ENCODE results near the gene RAPGEF4. TPM values are rescaled to one million over a fixed set of nuclear protein-coding genes. Genes with fewer than 3 reads are reported as not detected.

Gene RAPGEF4
- total and polyA plus RNA-seq, 2 of the 8 experiments (the other 6 are each of a cell fraction or from before 2014, with no cell fraction given), result 1.2 to 2.6 TPM

GRCh38 chr2:173053043-173053699 lies 317.5 kb downstream of the RAPGEF4 start:
- Histone ChIP-seq H3K23me2 (ENCODE audit: low read depth, low read length) (no peaks in the 10 kb centered on the region), H3K56ac (replicated peaks; ENCODE audit: insufficient read length, low read depth, low read length) (no peak overlapping the region), H2AFZ (ENCODE audit: low read length) (no peak overlapping the region), H3K23ac (ENCODE audit: insufficient read length) (no peak overlapping the region), H3K27ac (ENCODE audit: low read depth, low read length) (no peak overlapping the region), H2BK15ac (ENCODE audit: low read length) (no peak overlapping the region), H3K18ac (ENCODE audit: extremely low read depth, low read length) (no peak overlapping the region), H3K9ac (replicated peaks in 1 of 4; ENCODE audit: extremely low read depth in 1 of 4, low read depth in 3 of 4, low read length in 3 of 4) (no peak overlapping the region), H3K27me3 (replicated peaks in 1 of 4; ENCODE audit: control insufficient read depth in 3 of 4, extremely low read depth in 1 of 4, insufficient read depth in 3 of 4, low read length in 3 of 4) (no peaks in the 10 kb centered on the region), H3K36me3 (ENCODE audit: control insufficient read depth in 2 of 4, insufficient read depth in 4 of 4, low read length in 3 of 4) (no peaks in the 10 kb centered on the region), H2BK120ac (replicated peaks; ENCODE audit: low read depth, low read length) (no peak overlapping the region), H3K4me2 (ENCODE audit: insufficient read depth in 1 of 2, low read depth in 2 of 2, low read length in 2 of 2) (no peak overlapping the region), H4K8ac (ENCODE audit: extremely low read depth, insufficient read depth, low read length) (no peak overlapping the region), H3K79me1 (ENCODE audit: low read depth, low read length) (no peaks in the 10 kb centered on the region), H3K14ac (ENCODE audit: insufficient read length) (no peak overlapping the region), H4K20me1 (replicated peaks in 1 of 2; ENCODE audit: control insufficient read depth in 1 of 2, insufficient read depth in 2 of 2, low read length in 2 of 2) (no peaks in the 10 kb centered on the region), H2BK12ac (ENCODE audit: low read depth, low read length) (no peak overlapping the region), H3K4ac (replicated peaks; ENCODE audit: insufficient read length, low read depth, low read length) (no peak overlapping the region), H3K4me3 (ENCODE audit: extremely low read depth in 1 of 4, insufficient read depth in 2 of 4, low read depth in 3 of 4, low read length in 4 of 4) (no peak overlapping the region), H2BK20ac (ENCODE audit: low read length) (no peak overlapping the region), H4K5ac (ENCODE audit: insufficient read length, low read depth, low read length) (no peak overlapping the region), H2AK5ac (ENCODE audit: low read depth, low read length) (no peak overlapping the region), H3K9me3 (ENCODE audit: insufficient read depth in 2 of 2, low read depth in 1 of 2, low read length in 1 of 2) (no peaks in the 10 kb centered on the region; a peak in 1 of 4 replicates), H2BK5ac (ENCODE audit: low read depth, low read length) (no peak overlapping the region), H4K91ac (replicated peaks; ENCODE audit: insufficient read length, low read length) (no peak overlapping the region), H3K4me1 (replicated peaks in 1 of 4; ENCODE audit: control insufficient read depth in 3 of 4, insufficient read depth in 4 of 4, low read length in 3 of 4) (no peaks in the 10 kb centered on the region), H3K79me2 (ENCODE audit: control insufficient read depth in 1 of 2, insufficient read depth in 2 of 2, low read length in 2 of 2) (no peaks in the 10 kb centered on the region)
- ChIA-PET POLR2A (ENCODE audit: partially characterized antibody) (interaction anchor here (1.0 kb wide), 1 partner anchor 8 kb away, joined by 3 read pairs; no protein-coding TSS in a partner anchor), CTCF (ENCODE audit: partially characterized antibody) (interaction anchor here (1.1 kb wide), 1 partner anchor 12 kb away, joined by 5 read pairs; no protein-coding TSS in a partner anchor)
- no peak for FAIRE-seq
- WGBS, 2 experiments (ENCODE audit: extremely low coverage in 1 of 2, insufficient coverage in 1 of 2, insufficient read length in 1 of 2, insufficient replicate concordance in 2 of 2, low coverage in 1 of 2, low lambda C conversion rate in 2 of 2, missing lambda C conversion rate in 1 of 2), result 84% methylated on average over 3 of the region's 3 CpGs; no CpG with 5 or more reads in 1 of the 2 experiments
- DNase-seq (ENCODE audit: low read depth in 1 of 2, low spot score in 2 of 2), result no peak
- TF ChIP-seq, protein P1, sequence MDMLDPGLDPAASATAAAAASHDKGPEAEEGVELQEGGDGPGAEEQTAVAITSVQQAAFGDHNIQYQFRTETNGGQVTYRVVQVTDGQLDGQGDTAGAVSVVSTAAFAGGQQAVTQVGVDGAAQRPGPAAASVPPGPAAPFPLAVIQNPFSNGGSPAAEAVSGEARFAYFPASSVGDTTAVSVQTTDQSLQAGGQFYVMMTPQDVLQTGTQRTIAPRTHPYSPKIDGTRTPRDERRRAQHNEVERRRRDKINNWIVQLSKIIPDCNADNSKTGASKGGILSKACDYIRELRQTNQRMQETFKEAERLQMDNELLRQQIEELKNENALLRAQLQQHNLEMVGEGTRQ (IDR thresholded peaks at IDR 0.05; ENCODE audit: low read length), result no peak
- no peak for TF ChIP-seq POLR2AphosphoS5 (IDR thresholded peaks at IDR 0.05; ENCODE audit: low read depth, low read length)
- no peak for TF ChIP-seq SIX5 (IDR thresholded peaks at IDR 0.05; ENCODE audit: low read depth, low read length)
- TF ChIP-seq SP4 (IDR thresholded peaks at IDR 0.05; ENCODE audit: low read length), result no peak
- TF ChIP-seq NANOG (IDR thresholded peaks at IDR 0.05; ENCODE audit: insufficient read depth, low read depth, low read length, poor library complexity, severe bottlenecking), result no peak
- no peak for TF ChIP-seq RBBP5 (IDR thresholded peaks at IDR 0.05; ENCODE audit: borderline replicate concordance, low read depth, low read length)
- TF ChIP-seq EGR1 (IDR thresholded peaks at IDR 0.05; ENCODE audit: borderline replicate concordance, low read depth, low read length), result no peak
- TF ChIP-seq, protein P2, sequence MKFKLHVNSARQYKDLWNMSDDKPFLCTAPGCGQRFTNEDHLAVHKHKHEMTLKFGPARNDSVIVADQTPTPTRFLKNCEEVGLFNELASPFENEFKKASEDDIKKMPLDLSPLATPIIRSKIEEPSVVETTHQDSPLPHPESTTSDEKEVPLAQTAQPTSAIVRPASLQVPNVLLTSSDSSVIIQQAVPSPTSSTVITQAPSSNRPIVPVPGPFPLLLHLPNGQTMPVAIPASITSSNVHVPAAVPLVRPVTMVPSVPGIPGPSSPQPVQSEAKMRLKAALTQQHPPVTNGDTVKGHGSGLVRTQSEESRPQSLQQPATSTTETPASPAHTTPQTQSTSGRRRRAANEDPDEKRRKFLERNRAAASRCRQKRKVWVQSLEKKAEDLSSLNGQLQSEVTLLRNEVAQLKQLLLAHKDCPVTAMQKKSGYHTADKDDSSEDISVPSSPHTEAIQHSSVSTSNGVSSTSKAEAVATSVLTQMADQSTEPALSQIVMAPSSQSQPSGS (IDR thresholded peaks at IDR 0.05; ENCODE audit: low read length), result no peak
- TF ChIP-seq CHD2 (IDR thresholded peaks at IDR 0.05; ENCODE audit: low read length), result no peak
- TF ChIP-seq, protein P3, sequence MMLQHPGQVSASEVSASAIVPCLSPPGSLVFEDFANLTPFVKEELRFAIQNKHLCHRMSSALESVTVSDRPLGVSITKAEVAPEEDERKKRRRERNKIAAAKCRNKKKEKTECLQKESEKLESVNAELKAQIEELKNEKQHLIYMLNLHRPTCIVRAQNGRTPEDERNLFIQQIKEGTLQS (IDR thresholded peaks at IDR 0.05; ENCODE audit: insufficient read depth, low read depth, low read length), result no peak

All from H1 (cell line).